Hepatocyte (in vitro differentiated cells): Measurements from ENCODE around the gene FASTK.

ENCODE experiments used
- CTCF ChIP-seq: fragments of 200-600 bp; sonication (generic); IDR thresholded peaks from 2 replicates; pipeline ENCODE4 v1.5.1; 2016; ENCODE audit warnings: antibody characterized with exemption, mild to moderate bottlenecking; ENCODE audit not compliant: poor library complexity
- EZH2 ChIP-seq: fragments of 200-600 bp; sonication (generic); IDR thresholded peaks from 2 replicates; pipeline ENCODE4 v1.6.1; 2016; ENCODE audit warnings: antibody characterized with exemption, mild to moderate bottlenecking, borderline replicate concordance
- EZH2phosphoT487 ChIP-seq: fragments of 200-600 bp; sonication (generic); IDR thresholded peaks from one replicate; pipeline ENCODE4 v1.6.1; 2018; ENCODE audit warnings: antibody characterized with exemption, mild to moderate bottlenecking, low read depth, moderate library complexity; ENCODE audit not compliant: unreplicated experiment, severe bottlenecking

- TF ChIP-seq CTCF, result no peak
- no peak for TF ChIP-seq EZH2
- TF ChIP-seq EZH2phosphoT487, result no peak
Measured at GRCh38 chr7:151081170-151082101, 827 bp upstream of the FASTK start.
